Measurements from ENCODE around the gene RRP7A.
A peak's percentile ranks its signal among the peaks of the same experiment; 100 is the strongest.
"Not testable (repeated sequence)": the region's sequence is repeated elsewhere in the genome, so short reads cannot be mapped to it uniquely, and the experiment has no call there.

RRP7A gene

DNA sequence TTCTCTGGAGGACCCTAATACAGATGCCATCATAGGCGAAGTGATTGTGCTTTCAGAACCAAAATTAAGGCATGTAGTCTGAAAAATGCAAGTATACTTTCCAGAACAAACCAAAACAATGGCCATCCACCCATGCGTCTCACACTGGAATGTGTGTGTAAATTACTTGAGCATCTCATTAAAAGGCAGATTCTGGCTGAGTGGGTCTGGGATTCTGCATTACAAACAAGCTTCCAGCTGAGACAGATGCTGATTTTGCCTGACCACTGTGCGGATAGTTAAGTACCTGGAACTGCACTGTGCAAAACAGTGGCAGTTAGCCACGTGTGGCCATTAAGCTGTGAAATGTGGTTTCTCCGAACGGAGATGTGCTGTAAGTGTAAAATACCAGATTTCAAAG is 26.2 kb downstream of the RRP7A start:
- no peak for DNase-seq

GRCh38 chr22:42492323-42492690 is 27.3 kb downstream of the RRP7A start:
- no peak for DNase-seq

- DNase-seq: no peak
These were observed 29.3 kb downstream of the RRP7A start for GRCh38 chr22:42490243-42490832.

DNA sequence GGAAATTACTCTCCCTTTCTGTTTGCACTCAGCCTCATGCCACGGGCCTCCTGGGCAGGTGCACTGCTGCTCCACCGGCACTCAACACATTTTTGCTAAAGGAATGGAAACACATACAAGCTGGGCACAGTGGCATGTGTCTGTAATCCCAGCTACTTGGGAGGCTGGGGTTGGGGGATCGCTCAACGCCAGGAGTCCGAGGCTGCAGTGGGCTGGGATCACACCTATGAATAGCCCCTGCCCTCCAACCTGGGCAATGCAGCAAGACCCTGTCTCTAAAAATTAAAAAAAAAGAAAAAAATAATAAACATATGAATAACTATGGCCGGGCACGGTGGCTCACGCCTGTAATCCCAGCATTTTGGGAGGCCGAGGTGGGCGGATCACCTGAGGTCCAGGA is 30.6 kb downstream of the RRP7A start:
- DNase-seq: no peak

- DNase-seq: no peak
These were observed 35.1 kb downstream of the RRP7A start for GRCh38 chr22:42484506-42484905.

- not testable (repeated sequence) for DNase-seq
These were observed 35.9 kb downstream of the RRP7A start for GRCh38 chr22:42483610-42484223.

DNA sequence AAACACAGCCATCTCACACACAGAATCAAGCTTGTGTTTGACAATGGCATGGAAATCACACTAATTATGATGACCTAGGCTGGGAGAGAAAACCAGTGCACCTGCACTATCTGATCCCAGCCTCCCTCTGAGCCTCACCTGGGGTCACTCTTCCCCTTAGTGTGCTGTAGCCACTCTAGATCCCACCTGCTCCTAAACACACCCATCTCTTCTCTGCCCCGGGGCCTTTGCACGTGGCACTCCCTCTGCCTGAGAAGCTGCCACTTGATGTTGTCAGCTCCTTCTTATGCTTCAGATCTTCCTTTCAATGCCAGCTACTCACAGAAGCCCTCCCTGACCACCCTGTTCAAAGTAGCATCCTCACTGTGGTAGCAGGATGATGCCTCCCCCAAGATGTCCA is 44.5 kb downstream of the RRP7A start:
- DNase-seq: no peak

GRCh38 chr22:42473484-42474193 is 46.0 kb downstream of the RRP7A start:
- DNase-seq: peak; percentile 28 to 34

DNA sequence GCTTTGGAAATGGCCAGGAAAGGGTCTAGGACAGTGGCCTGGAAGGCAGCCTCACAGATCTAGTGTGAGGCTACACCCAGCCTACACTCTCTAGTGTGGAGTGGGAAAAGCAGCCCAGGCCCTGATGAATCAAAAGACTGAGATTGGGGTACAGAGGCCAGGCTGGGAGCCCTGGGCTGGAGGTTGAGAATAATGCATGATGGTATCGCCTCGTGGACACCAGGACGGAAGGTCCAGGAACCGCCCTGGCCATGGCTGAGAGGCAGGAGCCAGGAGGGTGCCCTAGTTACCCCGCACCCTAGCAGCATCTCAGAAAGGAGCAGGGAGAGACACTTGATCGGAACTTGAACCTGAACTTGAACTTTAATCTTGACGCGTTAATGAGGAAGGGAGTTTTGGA is 46.9 kb downstream of the RRP7A start:
- DNase-seq: no peak

DNA sequence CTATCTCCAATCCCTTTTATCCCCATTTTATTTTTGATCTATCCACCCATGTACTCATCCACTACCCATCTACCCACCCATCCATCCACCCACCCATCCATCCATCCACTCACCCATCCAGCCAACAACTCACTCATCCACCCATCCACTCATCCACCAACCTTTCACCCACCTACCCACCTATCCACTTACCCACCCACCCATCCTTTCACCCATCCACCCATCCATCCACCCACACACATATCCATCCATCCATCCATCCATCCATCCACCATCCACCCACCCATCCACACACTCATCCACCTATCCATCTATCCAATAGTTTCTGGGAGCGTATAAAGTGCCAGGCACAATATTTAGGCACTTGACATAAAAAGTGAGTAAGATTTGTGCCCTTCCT is 48.2 kb downstream of the RRP7A start:
- no peak for DNase-seq

DNA sequence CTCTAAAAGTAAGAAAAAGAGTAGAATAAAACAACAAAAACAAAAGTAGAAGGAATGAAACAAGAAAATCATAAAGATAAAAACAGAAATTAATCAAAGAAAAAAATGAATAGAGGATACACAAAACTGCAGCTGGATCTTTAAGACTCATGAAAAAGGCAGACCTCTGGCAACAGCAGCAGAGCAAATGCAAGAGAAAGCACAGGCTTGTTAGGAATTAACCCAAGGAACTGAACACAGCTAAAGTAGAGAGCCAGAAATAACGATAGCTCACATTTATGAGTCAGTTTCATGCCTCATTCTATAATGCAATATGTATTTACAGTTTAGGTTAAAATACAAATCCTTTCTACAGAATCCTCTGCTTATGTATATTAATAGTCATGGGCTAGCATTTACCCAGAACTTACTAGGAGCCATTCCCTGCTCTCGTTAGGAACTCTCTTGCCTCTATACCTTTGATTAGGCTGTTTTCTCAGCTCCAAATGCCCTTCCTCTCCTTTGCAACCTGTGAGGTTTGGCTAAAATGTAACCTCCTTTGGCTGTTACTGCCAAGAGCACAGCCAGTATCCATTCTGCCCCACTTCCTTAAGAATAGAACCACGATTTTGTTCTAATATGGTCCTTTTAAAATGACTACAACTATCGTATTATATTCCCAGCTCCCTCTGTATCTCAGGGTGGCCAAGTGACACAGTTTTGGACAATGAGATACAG is 49.1 kb downstream of the RRP7A start:
- DNase-seq: no peak

GRCh38 chr22:42468841-42469240 is 50.8 kb downstream of the RRP7A start:
- DNase-seq: no peak

- DNase-seq: peak; percentile 3 to 28
These were observed 57.6 kb downstream of the RRP7A start for GRCh38 chr22:42462016-42462415.

DNA sequence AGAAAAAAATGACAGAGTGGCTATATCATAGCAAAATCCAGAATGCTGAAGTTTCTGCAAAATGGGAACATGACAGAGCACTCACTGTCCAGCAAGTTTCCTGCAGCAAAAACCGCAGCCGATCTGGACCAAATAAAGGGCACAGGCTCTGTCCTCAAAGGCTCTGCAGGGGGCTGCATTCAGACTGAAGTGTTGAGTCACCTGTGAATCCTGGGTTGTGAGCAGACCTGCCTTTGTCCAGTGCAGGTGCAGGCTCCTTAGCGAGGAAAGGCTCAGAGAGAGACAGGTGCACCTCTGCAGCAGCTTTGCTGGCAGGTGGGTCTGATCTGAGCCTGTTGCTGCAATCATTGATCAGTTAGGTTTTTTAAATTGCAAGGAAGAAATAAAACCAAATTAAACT is 58.1 kb downstream of the RRP7A start:
- DNase-seq: peak; percentile 62 to 84
